ENCODE data around the gene SMIM41.
"Not testable (repeated sequence)": the region's sequence is repeated elsewhere in the genome, so short reads cannot be mapped to it uniquely, and the experiment has no call there.

SMIM41 gene

DNA sequence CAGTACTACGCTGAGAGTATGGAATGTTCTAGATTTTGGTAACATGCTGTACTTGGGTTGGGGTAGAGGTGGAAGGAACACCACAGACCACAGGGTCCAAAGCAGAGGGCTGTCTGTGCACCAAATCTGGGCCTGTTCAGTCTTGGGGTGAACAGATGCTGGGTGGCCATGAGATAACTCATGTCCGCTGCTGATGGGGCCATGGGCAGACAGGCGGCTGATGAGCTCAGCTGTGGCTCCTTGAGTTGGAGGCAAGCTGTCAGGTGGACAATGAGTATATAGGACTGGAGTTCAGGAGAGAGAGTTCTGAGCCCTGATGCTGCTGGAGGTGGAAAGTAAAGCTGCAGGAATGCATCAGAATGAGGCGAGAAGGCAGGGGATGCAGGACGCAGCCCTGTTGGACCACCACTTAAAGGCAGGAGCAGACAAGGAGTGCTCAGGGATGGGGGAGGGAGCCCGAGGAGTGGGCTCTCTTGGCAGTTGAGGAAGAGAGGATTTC is 6.2 kb downstream of the SMIM41 start:
- DNase-seq, result no peak

DNA sequence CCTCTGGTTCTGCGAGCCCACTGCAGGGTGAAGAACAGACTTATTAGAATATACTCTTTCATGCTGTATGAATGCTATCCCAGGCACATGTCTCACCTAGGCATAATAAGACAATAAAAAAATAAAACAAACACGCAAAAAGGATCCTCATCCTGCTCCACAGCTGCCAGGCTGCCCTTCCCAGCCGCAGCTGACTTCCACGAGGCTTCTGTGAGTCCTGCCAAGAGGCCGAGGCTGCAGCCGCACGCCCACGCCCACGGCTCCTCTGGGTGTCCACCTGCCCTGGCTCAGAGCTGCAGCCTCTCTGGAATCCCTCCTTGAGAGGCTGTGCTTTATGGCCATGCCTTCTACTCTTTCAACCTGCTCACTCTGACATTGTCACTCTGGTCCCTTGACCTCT is 6.9 kb downstream of the SMIM41 start:
- no peak for DNase-seq

DNA sequence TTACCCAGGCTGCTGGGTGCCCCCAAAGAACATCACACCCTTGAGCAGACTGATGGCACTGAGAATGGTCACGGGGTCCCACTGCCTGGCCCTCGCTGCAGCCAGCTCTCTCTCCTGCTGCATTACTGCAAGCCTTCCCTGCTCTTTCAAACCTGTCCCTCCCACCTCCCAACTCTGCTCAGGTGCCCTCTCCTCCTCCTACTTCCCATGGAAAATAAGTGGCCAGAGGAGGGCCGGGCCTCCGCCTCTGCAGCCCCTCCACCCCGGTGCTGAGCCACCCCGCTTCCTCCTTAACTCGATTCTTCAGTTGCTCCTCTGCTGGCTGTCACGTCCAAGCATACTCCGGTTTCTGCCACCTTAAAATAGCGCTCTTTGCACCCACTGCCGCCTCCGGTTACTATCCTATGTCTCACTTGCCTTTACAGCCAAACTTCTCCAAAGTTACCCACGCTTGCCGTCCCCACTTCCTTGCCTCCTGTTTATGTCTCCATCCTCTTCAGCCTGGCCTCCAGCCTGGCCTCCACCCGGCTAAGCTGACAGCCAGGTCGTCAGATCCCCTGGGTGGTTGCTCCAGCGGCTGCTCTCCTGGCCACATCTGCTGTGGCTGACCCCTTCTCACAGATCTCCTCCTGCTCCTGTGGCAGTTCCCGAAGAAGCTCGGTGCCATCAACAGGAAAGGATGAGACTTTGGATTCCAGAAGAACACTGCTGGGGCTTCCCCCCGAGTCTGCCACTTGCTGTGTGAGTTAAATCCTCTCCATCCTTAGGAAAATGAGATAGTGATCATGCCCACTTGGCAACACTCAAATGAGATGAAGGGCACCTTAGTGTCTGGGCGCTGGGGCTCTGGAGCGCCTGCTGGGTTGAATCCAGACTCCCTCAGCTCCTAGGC is 7.7 kb downstream of the SMIM41 start:
- no peak for DNase-seq

DNA sequence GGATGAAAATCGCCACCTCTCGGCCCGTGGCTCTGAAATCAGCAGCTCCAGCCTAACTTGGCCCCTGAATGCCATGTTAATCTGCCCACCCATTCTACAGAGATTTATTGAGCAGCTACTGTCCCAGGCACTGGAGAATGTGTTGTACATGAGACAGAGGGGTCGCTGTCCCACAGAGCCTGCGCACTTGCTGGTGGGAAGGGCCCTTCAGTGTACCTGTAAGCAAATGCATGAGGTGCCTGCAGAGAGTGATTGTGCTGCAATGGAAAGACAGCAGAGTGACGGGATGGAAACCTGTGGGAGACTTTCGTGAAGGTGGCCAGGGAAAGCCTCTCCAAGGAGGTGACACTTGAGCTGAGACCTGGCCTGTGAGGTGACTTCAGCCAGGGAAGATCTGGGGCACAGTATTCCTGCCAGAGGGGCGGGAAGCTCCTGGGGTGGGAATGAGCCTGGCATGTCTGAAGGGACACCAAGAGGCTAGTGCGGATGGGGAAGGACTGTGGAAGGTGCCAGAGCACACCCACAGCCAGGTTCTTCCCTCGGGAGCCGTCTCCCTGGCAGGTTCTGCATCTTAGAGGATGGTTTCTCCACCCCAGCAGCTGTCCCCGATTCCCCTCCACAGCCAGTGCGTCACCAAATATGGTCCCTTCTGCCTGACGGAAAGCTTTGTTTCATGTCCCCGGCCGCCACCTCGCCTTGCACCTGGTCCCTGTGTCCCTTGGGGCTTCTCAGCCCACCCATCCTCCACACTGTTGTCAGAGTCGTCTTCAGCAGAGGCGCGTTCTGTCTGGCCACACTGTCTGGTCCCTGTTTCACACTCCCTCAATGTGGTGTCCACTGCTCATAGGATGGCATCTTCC is 8.7 kb downstream of the SMIM41 start:
- no peak for DNase-seq

DNA sequence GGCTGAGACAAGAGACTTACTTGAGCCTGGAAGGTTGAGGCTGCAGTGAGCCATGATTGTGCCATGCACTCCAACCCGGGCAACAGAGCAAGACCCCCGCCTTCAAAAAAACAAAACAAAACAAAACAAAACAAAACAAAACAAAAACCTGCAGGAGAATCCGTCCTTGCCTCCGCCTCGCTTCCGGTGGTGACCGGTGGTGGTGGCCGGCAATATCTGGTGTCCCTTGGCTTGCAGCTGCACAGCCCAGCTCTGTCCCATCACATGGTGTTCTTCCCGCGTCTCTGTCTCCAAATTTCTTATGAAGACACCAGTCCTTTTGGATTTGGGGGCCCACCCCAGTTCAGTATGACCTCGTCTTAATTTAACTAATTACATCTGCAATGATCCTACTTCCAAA is 10.0 kb downstream of the SMIM41 start:
- no peak for DNase-seq

DNA sequence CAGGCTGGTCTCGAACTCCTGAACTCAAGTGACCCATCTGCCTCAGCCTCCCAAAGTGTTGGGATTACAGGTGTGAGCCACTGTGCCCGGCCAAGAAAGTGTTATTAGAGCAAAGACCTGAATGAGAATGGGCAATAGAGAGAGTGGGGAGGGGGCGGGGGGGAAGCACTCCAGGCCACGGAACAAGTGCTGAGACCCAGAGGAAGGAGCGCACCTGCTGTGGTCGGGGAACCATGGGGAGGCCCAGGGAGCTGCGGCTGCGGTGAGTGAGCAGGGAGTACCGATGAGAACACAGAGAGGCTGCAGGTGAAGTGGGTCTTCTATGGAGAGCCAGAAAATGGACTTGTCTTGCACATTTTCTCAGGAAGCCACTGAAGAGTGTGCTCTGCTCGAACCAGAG is 10.8 kb downstream of the SMIM41 start:
- DNase-seq, result no peak

DNA sequence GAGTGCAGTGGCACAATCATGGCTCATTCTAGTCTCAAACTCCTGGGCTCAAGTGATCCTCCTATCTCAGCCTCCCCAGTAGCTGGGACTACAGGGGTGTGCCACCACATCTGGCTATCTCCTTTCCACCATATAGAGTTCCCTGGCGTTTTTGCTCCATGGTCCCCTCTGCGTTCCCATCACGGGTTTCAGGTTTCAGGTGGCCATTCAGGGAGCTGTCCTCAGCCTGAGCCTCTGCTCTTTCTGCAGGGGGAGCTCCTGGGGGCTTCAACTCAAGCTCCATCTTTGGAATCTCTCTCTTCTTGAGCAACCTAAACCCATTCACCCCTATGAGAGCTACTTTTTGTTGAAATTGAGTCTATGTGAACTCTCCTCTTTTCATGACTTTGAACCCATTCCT is 11.6 kb downstream of the SMIM41 start:
- no peak for DNase-seq

DNA sequence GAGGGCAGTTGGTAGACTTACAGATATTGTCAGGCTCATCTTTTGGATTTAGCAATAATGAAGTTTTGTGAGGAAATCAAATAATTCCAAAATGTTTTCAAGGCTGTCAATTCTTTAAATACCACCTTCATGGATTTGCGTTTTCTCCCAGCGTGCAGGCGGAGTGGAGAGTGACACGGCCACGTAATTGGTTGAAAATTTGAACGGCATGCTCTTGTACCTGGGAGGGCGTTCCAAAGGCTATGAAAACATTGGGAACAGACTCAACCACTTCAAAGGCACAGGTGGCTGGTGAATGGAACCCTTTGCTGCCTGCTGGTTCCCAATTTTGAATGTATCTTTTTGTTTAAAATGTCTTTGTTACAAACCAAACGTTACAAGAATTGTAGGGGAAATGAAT is 12.4 kb downstream of the SMIM41 start:
- no peak for DNase-seq

DNA sequence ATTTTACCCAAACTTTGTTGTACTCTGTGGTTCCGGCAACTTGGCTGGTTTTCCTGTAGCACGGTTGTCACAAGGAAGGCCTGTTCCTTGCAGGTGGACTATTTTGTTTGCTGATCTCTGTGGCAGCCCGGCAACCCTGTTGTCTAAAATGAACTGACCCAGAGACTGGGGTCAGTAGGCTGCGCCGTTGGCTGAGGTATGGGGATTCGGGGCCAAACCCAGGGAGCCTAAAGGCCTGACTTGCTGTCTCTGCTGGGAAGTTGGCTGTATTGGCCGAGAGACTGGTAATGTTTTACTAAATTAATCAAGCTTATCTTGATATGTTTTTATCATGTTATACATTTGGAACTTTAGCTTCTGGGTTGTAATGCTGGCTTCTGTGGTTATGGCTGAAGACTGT is 13.8 kb downstream of the SMIM41 start:
- no peak for DNase-seq

DNA sequence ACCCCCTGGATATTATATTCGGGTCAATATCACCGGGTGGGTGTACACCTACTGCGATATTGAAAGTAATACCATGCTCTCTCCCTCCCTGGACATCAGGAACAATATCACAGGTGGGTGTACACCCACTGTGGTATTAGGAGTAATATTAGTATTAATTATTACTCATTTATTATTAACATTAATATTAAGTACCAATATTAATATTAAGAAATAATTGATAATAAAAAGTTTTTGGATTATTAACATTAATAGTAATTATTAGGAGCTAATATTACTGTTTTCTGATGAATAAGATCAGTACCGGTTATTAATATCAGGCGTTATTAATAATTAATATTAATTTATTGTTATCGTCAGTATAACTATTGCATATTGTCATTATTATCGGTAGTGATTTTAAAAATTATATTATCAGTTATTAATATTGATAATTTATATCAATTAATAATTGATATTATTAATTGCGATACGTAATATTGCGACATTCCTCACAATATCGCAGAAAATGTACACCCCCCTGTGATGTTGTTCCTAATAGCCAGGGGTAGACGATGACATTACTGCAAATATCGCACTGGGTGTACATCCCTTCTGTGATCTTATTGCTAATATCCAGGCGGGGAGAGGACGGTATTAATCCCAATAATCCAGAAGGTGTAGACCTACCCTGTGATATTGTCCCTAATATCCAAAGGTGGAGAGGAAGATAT is 17.0 kb downstream of the SMIM41 start:
- DNase-seq, result no peak

DNA sequence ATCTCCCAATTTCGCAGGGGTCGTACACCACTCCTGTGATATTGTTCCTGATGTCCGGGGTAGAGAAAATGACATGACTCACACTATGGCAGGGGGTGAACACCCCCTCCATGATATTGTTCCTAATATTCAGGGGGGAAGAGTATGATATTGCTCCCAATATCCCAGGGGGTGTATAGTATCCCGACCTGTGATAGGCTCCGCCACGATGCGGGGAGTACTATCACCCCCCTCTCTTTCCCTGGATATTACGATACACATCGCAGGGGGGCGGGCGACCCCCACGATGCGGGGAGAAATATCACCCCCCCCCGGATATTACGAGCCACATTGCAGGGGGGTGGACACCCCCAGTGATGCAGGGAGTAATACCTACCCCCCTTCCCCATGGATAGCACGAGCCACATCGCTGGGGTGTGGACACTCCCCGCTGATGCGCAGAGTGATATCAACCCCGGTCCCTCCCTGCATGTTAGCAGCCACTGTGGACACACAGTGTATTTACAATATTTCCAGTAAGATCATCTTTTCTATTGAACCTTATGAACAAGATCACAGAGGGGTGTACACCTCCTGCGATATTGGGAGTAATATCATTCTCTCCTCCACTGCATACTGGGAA is 17.7 kb downstream of the SMIM41 start:
- no peak for DNase-seq

DNA sequence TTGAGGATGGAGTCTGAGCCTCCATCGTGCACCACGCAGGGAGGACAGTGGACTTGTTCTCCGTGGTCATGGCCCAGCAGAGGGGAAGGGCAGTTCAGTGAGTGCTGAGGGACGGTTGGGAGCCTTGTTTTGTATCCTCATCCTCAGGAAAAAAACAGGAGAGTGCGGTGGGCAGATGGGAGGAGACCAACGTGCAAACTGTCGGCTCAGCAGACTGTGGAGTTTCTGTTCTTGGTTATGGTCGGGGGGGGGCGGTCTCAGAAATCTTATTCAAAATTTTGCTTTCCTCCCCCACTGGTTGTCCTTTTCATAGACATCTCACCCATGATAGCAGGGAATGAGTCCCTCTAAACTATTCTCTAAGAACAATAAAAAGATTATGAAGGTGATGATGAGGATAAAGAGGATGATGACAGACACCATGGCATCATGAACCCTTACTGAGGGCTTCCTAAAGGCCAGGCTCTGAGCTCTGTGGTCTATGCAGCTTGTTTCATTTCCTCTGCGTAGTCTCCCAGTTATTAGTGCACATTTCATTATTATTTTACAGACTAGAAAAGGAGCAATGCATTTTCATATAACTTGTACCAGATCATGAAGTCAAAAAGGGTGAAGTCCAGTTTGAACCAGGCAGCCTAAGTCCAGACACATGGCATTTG is 25.1 kb downstream of the SMIM41 start:
- DNase-seq, result not testable (repeated sequence)

DNA sequence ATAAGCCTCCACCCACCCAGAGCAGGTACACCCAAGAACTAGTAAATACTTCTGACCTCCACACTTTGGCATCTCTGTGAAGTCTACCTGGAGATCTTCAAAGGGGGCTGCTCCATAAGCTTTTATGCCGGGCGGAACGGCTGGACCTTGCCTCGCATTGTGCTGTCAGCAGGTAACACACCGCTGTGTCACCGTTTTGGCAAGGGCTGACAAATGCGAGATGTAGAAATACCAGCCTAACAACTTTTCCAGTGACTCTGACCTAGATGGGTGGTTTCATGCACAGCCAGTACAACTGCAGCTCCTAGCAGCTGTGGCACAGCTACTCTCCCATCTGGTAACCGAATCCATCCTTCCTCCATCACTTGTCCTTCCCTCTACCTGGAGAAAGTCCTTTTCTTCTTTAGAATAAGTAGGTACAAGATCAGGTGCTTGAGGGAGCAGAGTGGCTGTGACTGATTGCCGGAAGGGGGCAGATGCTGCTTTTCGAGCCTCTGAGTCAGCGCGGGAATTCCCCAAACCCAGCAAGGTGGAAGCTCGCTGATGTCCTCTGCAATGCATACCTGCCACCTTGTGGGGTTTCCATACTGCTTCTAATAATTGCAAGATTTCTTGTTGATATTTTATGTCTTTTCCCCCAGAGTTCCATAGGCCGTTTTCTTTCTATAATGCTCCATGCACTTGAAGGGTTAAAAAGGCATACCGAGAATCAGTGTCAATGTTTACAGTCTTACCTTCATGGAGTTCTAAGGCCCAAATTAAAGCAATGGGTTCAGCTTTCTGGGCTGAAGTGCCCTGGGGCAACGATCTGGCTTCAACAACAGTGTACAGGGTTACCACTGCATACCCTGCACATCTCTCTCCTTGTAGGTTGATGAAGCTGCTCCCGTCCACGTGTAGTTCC is 37.0 kb downstream of the SMIM41 start:
- peak; percentile 61 for DNase-seq

DNA sequence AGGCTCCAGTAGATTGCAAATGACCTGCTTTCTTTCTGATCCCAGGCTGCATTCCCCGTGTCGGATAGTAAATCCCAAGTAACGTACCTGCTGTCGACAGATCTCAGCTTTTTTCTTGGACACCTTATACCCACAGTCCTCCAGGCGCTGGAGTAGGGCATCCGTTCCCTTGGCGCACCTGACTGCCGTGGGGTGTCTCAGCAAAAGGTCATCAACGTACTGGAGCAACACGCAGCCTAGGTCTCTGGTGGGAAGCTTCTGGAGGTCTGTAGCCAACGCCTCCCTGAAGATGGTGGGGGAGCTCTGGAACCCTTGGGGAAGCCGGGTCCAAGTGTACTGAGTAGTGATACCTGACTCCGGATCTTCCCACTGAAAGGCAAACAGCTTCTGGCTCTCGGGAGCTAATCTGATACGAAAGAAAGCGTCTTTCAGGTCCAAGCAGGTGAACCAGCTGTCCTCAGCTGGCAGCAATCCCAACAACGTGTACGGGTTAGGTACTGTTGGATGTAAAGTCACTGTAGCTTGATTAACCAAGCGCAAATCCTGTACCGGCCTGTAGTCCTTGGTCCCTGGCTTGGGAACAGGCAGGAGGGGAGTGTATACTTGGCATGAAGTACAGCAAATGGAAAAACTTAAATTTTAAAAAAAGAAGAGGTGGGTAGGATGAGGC is 38.4 kb downstream of the SMIM41 start:
- DNase-seq, result not testable (repeated sequence)

DNA sequence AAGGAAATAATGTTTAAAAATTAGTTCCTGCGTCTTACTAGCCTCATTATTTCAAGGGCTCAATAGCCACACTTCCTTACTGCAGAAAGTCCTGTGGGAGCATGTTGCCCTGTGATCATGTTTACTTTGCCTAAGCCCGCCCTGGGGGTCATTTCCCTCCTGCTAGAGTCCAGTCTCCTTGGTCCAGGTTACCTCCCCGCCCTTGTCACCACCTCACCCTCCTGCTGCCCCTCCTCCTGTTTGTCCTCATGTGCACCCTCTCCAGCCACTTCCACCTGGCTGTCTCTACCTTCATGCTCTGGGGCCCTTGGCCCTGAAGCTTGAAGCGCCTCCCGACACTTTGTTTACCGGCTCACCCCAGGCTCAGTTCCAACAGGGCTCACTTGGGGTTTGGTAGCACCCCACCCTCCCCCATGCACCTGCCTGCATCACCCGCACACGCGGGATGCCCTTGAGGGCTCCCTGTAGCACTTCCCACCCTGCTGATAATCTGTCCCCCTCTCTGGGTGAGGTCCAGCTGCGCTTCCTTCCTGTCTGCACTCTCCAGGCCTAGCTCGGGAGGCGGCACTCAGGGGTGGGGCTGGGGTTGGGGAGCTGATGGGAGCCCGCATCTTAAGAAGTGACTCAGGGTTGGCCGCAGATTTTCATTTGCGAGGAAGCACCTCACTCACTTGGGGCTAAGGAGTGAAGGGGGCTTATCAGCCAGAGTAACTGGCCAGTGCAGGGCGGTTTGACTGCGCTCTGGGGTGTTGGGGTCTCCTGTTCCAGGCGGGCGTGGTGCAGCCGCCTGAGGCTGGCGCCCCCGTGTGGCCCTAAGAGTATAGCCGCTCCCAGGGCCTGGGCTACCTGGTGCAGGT is 40.1 kb downstream of the SMIM41 start:
- DNase-seq, result peak; percentile 49

DNA sequence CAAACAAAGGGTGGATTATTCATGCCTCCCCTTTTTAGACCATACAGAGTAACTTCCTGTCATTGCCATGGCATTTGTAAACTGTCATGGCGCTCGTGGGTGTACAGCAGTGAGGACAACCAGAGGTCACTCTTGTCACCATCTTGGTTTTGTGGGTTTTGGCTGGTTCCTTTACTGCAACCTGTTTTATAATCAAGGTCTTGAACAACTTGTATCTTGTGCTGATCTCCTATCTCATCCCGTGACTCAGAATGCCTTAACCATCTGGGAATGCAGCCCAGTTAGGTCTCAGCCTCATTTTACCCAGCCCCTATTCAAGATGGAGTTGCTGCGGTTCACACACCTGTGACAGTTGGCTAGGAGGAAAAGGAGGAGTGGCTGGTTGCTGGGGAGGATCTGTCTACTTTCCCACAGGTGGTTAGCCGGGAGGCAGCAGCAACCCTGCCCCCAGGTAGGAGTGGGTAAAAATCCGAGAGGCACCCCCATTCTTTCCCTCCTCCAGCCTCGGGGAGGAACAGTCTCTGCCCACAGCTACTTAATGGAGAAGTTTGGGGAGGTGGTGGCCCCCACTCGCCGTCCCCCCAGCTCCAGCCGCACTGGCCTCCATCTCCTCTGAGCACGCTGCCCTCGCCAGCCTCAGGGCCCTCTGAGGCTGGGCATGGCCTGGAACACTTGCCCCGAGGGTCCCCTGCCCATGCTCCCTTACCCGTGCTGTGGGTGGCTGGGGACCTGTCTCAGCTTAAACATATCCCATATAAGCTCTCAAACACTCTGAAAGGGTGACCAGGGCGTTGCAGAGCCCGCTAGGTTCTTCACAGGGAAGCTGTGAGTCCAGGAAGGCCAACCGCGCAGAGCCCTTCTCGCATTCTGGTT is 41.7 kb downstream of the SMIM41 start:
- no peak for DNase-seq

DNA sequence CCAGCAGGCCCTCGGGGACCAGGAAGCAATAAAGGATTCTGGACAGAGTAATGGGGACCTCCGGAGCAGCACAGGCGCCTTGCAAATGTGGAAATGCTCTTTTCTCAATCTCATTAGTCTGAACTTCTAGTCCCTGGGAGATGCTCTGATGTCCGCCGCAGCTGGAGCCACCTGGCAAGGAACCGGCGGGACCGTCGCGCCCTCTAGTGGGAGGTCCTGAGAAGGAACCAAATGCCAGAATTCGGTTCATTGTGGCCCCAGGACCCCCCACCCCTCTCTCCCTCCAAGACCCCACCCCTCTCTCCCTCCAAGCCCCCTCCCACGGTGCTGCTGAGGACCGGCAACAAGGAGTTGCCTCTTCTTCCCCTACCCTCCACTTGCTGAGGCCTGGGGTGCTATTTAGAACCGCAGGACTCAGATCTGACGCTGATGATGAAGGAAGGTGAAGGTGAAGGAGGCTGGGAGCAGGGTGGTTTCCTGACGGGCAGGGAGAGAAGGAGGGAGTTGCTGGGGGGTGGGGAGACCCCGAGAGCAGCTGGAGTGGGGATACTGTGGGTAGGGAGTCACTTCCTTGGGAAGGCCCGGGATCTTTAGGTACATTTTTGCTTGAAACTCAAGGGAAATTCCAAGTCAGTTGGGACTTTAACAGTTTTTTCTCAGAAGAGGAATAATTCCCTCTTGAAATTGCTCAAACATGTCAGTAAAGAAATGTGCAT is 42.5 kb downstream of the SMIM41 start:
- peak; percentile 65 for DNase-seq

DNA sequence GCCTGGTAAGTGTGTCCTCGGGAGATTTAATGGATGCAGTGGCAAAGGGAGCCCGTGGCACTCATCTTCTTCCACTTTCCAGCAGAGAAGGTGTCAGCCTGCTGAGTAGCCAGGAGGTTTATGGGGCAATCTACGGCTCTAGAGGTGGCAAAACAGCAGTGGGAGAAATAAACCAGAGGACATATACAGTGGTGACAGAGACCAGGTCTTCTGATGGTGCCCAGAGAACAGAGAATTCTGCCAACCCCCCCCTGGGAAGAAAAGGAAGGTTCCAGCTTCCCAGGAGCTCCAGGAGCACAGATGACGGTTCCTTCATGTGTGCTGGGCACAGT is 43.0 kb downstream of the SMIM41 start:
- no peak for DNase-seq

Data from activated T-cell treated with anti-CD3 and anti-CD28 coated beads, Interleukin-2, amount 50 U/mL, for 1 hour (primary cell).